Thoracic aorta (tissue), 2 donors: ENCODE results near the gene NUP210. TPM values are rescaled to one million over a fixed set of nuclear protein-coding genes. Genes with fewer than 3 reads are reported as not detected.
A peak's percentile ranks its signal among the peaks of the same experiment; 100 is the strongest.
"Not testable (repeated sequence)": the region's sequence is repeated elsewhere in the genome, so short reads cannot be mapped to it uniquely, and the experiment has no call there.

ENCODE experiments used
- ATAC-seq: fragments of 150-250 bp; one replicate; pipeline ENCODE4 v1.8.0; 2017; ENCODE audit warnings: low read depth; ENCODE audit not compliant: insufficient number of reproducible peaks, low FRiP score
- DNase-seq: peaks from one replicate; pipeline ENCODE4 v3.0.0-alpha.2; 2020; ENCODE audit warnings: low spot score
- H3K27ac ChIP-seq, 2 donors: fragments of 200-600 bp; sonication (generic); 1 replicate in 1 of 2; 2 replicates in 1 of 2; pipeline ENCODE4 v1.5.1; 2016; ENCODE audit warnings: mild to moderate bottlenecking in 2 of 2, moderate library complexity in 2 of 2
- H3K27me3 ChIP-seq: fragments of 200-600 bp; sonication (generic); replicated peaks from 2 replicates; pipeline ENCODE4 v1.6.0; 2016; ENCODE audit warnings: mild to moderate bottlenecking; ENCODE audit not compliant: insufficient read depth
- H3K36me3 ChIP-seq: fragments of 200-600 bp; sonication (generic); one replicate; pipeline ENCODE4 v1.5.1; 2016
- H3K4me1 ChIP-seq, 2 donors: fragments of 200-600 bp; sonication (generic); 1 replicate in 1 of 2; 2 replicates in 1 of 2; pipeline versions ENCODE4 v1.5.1 to v1.6.0; 2016; ENCODE audit warnings: low read depth in 2 of 2, mild to moderate bottlenecking in 1 of 2; ENCODE audit not compliant: control insufficient read depth in 1 of 2
- H3K4me3 ChIP-seq: fragments of 200-600 bp; sonication (generic); 2 replicates; pipeline ENCODE4 v1.5.1; 2016; ENCODE audit warnings: mild to moderate bottlenecking
- H3K9me3 ChIP-seq: fragments of 200-600 bp; sonication (generic); 2 replicates; pipeline ENCODE4 v1.5.1; 2016
- total RNA-seq, 2 donors: library from RNA; depleted of rRNA; stranded (reverse); fragments of >200 nt; gene quantifications; one replicate each; pipeline versions ENCODE4 v1.1.0 to v1.2.3, GENCODE V29; 2016
- TF ChIP-seq, protein P1 (sequence below): fragments of 200-600 bp; sonication (generic); IDR thresholded peaks from one replicate; pipeline ENCODE4 v1.5.1; 2019; ENCODE audit warnings: antibody characterized with exemption

Gene NUP210
- total RNA-seq, 2 donors from 2014 or later = 3.7 to 4.3 TPM

DNA sequence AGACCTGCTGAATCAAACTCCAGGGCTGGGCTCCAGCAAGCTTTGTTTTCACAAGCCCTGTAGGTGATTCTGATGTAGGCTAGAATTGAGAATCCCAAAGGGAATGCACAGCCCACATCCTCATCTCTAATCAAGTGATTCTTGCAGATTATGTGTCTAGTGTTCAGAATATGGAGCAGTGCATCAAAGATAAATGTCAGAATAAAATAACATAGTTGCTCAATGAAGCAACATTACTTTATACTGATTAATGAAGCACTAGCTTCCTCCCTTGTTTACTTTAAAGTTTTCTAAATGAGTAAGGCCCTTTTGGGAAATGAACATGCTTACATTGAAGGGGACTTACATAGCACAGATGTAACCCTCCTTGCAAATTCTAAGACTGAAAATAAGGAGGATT is 39.2 kb downstream of the NUP210 start:
- no peaks in the 10 kb centered on the region for H3K36me3 ChIP-seq
- DNase-seq (no peak), ATAC-seq (no peak)
- H3K4me1 ChIP-seq = peaks cover 22 to 37% of the 10 kb centered on the region in 2 donors
- TF ChIP-seq, protein P1, sequence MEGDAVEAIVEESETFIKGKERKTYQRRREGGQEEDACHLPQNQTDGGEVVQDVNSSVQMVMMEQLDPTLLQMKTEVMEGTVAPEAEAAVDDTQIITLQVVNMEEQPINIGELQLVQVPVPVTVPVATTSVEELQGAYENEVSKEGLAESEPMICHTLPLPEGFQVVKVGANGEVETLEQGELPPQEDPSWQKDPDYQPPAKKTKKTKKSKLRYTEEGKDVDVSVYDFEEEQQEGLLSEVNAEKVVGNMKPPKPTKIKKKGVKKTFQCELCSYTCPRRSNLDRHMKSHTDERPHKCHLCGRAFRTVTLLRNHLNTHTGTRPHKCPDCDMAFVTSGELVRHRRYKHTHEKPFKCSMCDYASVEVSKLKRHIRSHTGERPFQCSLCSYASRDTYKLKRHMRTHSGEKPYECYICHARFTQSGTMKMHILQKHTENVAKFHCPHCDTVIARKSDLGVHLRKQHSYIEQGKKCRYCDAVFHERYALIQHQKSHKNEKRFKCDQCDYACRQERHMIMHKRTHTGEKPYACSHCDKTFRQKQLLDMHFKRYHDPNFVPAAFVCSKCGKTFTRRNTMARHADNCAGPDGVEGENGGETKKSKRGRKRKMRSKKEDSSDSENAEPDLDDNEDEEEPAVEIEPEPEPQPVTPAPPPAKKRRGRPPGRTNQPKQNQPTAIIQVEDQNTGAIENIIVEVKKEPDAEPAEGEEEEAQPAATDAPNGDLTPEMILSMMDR = no peak
- no peak overlapping the region for H3K4me3 ChIP-seq
- no peaks in the 10 kb centered on the region for H3K27me3 ChIP-seq
- H3K9me3 ChIP-seq = no peaks in the 10 kb centered on the region
- H3K27ac ChIP-seq = peak overlapping the region in 1 of 2 donors; percentile 91

DNA sequence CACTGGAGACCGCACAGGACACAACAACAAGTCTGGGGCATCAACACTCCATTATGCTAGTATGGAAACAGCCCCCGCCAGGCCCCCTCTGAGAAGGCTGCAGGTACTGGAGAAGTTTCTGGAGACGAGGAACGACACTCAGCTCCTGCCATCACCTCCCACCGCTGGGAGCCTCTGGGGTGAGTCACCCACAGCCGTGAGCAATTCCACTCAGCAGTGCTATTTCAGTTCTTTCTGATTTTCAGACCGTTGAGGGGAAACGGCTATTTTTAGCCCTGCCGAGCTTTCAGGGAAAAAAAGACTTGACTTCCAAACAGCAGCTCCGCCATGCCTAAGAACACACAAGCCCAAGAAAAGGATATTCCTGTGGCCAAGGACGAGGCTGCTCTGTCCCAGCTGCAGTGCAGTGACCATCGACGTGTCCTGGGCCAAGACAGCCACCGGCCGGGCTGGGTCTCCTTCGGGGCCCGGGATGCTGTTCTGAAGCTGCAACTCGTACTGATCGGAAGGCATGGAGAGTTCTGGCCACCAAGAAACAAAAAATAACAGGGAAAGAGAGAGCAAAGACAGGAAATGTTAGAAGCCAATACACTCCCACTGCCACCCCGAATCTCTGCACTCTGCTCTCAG is 40.8 kb downstream of the NUP210 start:
- peak; percentile 35 for DNase-seq
- Histone ChIP-seq H3K4me1 (peaks cover 22 to 37% of the 10 kb centered on the region in 2 donors), H3K27ac (peak overlapping the region; percentile 50 to 91), H3K36me3 (no peaks in the 10 kb centered on the region), H3K27me3 (no peaks in the 10 kb centered on the region), H3K4me3 (peak overlapping the region; percentile 64), H3K9me3 (no peaks in the 10 kb centered on the region)
- ATAC-seq = peak; percentile 90
- TF ChIP-seq, protein P1 = no peak

DNA sequence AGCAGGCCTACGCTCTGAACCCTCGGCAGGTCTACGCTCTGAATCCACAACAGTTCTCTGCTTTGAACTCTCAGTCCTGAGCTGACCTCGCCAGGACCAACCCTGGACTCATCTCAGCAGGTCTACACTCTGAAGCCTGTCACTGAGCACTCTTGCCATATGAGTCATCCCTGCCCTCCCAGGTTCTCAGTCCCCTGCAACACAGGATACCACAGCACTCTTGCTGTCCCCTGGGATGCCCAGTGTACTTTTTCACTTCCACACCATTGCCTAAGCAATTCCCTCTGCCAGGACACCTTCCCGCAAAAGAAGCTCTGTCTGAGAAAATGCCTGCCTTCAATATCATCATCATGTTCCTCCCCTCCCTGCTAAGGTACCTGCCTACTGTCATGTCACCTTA is 42.0 kb downstream of the NUP210 start:
- H3K27ac ChIP-seq = no peak overlapping the region
- H3K36me3 ChIP-seq = no peaks in the 10 kb centered on the region
- ATAC-seq = no peak

DNA sequence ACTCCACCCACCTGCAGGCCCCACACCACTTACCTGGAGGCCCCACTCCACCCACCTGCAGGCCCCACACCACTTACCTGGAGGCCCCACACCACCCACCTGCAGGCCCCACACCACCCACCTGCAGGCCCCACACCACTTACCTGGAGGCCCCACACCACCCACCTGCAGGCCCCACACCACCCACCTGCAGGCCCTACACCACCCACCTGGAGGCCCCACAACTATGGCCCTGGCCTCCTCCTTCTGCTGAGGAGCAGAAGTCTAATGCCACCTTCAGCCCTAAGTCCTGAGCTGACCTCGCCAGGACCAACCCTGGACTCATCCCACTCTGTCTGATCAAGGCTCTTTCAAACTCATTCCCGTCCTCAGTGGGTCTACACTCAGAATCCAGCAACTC is 42.4 kb downstream of the NUP210 start:
- not testable (repeated sequence) for H3K27ac ChIP-seq, H3K4me3 ChIP-seq, DNase-seq, H3K27me3 ChIP-seq, ATAC-seq, H3K9me3 ChIP-seq, H3K36me3 ChIP-seq
- H3K4me1 ChIP-seq = peaks cover 22 to 37% of the 10 kb centered on the region in 2 donors

More for the DNA sequence above, 42.0 kb downstream of the NUP210 start:
- Histone ChIP-seq H3K27me3 (no peaks in the 10 kb centered on the region), H3K4me1 (peaks cover 22 to 37% of the 10 kb centered on the region in 2 donors), H3K4me3 (no peak overlapping the region), H3K9me3 (no peaks in the 10 kb centered on the region)
- TF ChIP-seq, protein P1 = no peak
- DNase-seq = no peak

DNA sequence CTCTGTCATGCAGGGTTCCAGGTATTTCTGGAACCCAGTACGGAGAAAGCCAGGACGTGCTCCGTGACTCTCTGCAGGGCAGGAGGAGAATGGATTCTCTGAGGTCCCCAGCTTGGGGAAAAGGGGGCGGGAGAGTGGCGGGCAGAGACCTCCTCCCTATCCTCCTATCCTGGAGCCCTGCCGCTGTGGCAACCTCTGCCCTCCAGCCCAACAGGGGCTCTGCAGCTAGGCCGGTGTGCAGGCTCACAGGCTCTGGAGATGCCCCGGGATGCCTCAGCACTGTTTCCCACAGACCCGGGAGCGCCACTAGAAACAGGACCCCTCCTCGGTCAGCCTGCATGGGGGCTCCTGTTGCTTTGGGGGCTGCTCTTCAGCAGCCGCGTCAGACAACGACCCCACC is 43.1 kb downstream of the NUP210 start:
- H3K4me1 ChIP-seq = peaks cover 22 to 37% of the 10 kb centered on the region in 2 donors
- H3K27me3 ChIP-seq = no peaks in the 10 kb centered on the region
- DNase-seq (no peak), ATAC-seq (no peak)
- no peak overlapping the region for H3K27ac ChIP-seq
- no peaks in the 10 kb centered on the region for H3K9me3 ChIP-seq
- no peak overlapping the region for H3K4me3 ChIP-seq
- no peaks in the 10 kb centered on the region for H3K36me3 ChIP-seq
- TF ChIP-seq, protein P1 = no peak

DNA sequence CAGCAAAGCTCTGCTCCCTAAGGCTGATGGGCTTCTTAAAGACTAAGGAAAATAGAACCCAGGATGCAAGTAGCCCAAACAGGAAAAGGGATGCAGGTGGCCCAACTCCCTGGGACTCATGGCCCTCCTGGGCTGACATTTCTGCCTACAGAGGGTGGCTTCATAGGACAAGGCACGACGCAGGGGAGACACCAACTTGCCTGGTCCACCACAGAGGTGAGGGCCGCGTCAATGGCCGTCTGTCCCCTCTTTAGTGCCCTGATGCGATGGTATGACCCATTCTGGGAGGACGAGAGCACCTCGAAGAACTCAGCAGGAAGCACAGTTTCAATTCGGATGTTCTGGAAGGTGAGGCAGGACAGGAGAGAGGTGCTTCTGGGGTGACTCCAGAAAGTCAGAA is 44.0 kb downstream of the NUP210 start:
- Histone ChIP-seq H3K9me3 (no peaks in the 10 kb centered on the region), H3K36me3 (no peaks in the 10 kb centered on the region)
- ATAC-seq = no peak

More for the DNA sequence above, 44.0 kb downstream of the NUP210 start:
- TF ChIP-seq, protein P1 = no peak
- no peak for DNase-seq
- Histone ChIP-seq H3K4me1 (peaks cover 17 to 28% of the 10 kb centered on the region in 2 donors), H3K27me3 (no peaks in the 10 kb centered on the region), H3K4me3 (no peak overlapping the region), H3K27ac (no peak overlapping the region)
